ENCODE measurements around the gene GHDC.

- TF ChIP-seq, protein P1, sequence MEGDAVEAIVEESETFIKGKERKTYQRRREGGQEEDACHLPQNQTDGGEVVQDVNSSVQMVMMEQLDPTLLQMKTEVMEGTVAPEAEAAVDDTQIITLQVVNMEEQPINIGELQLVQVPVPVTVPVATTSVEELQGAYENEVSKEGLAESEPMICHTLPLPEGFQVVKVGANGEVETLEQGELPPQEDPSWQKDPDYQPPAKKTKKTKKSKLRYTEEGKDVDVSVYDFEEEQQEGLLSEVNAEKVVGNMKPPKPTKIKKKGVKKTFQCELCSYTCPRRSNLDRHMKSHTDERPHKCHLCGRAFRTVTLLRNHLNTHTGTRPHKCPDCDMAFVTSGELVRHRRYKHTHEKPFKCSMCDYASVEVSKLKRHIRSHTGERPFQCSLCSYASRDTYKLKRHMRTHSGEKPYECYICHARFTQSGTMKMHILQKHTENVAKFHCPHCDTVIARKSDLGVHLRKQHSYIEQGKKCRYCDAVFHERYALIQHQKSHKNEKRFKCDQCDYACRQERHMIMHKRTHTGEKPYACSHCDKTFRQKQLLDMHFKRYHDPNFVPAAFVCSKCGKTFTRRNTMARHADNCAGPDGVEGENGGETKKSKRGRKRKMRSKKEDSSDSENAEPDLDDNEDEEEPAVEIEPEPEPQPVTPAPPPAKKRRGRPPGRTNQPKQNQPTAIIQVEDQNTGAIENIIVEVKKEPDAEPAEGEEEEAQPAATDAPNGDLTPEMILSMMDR (IDR thresholded peaks at IDR 0.05; ENCODE audit: extremely low read depth in 1 of 2, insufficient read depth in 1 of 2, low read depth in 1 of 2, low read length in 2 of 2): no peak
- TF ChIP-seq POLR2AphosphoS5 (IDR thresholded peaks at IDR 0.05; ENCODE audit: insufficient read depth, low read depth, low read length) (no peak), MYC (IDR thresholded peaks at IDR 0.05; ENCODE audit: low read depth, low read length) (no peak), MAX (IDR thresholded peaks at IDR 0.05; ENCODE audit: insufficient read depth, insufficient read length) (no peak), POLR2A (IDR thresholded peaks at IDR 0.05; ENCODE audit: low read depth, low read length) (no peak), EZH2 (IDR thresholded peaks at IDR 0.05; ENCODE audit: borderline replicate concordance, low read depth, low read length, severe bottlenecking) (no peak), FOS (IDR thresholded peaks at IDR 0.05; ENCODE audit: borderline replicate concordance, insufficient read depth, low read length) (no peak)
Observed at GRCh38 chr17:42181851-42182207, 12.5 kb downstream of the GHDC start.

Data from endothelial cell of umbilical vein (primary cell).